ENCODE measurements around the gene TMEM213. TPM values are rescaled to one million over a fixed set of nuclear protein-coding genes. Genes with fewer than 3 reads are reported as not detected.

TMEM213 gene
- total and polyA plus RNA-seq, 2 of the 13 experiments (the other 11 are each of a cell fraction or from before 2014, with no cell fraction given), result not detected

GRCh38 chr7:138881579-138882188 lies 83.9 kb downstream of the TMEM213 start:
- BruUV-seq (replicated peaks), result no TSS peak
- no peak for DNase-seq (ENCODE audit: low spot score)

More at GRCh38 chr7:138881579-138882188, 83.9 kb downstream of the TMEM213 start:
- H3K79me2 ChIP-seq (ENCODE audit: insufficient read depth, low read length), result no peaks in the 10 kb centered on the region
- no peak for TF ChIP-seq ZNF138 (CRISPR knock-in tag; IDR thresholded peaks at IDR 0.05; ENCODE audit: low read depth)
- TF ChIP-seq ZIK1 (CRISPR knock-in tag; IDR thresholded peaks at IDR 0.05; ENCODE audit: borderline replicate concordance, low read depth), result no peak
- TF ChIP-seq BCLAF1 (IDR thresholded peaks at IDR 0.05), result no peak
- no peak for TF ChIP-seq ESRRA (CRISPR knock-in tag; IDR thresholded peaks at IDR 0.05; ENCODE audit: low read depth)
- TF ChIP-seq SMC3 (IDR thresholded peaks at IDR 0.05; ENCODE audit: low read length), result no peak
- no peak for TF ChIP-seq ZNF609 (CRISPR knock-in tag; IDR thresholded peaks at IDR 0.05; ENCODE audit: borderline replicate concordance)
- no peak for TF ChIP-seq CAMTA2 (CRISPR knock-in tag; IDR thresholded peaks at IDR 0.05; ENCODE audit: borderline replicate concordance)
- no peak for TF ChIP-seq SUZ12 (IDR thresholded peaks at IDR 0.05; ENCODE audit: low read depth, low read length)
- no peak for TF ChIP-seq KMT2A (CRISPR knock-in tag; IDR thresholded peaks at IDR 0.05)
- no peak for TF ChIP-seq IKZF1 (IDR thresholded peaks at IDR 0.05)
- TF ChIP-seq DNMT3B (CRISPR knock-in tag; conservative IDR thresholded peaks at IDR 0.05), result no peak
- H3K4me3 ChIP-seq (replicated peaks in 1 of 3; ENCODE audit: insufficient read depth in 1 of 3, low read depth in 2 of 3, low read length in 3 of 3), result no peak overlapping the region
- no peaks in the 10 kb centered on the region for H3K9me3 ChIP-seq (ENCODE audit: low read length)
- ATAC-seq (no peak), FAIRE-seq (no peak)
- peaks cover 0 to 4% of the 10 kb centered on the region in 2 experiments; a peak in 1 of 5 replicates for H3K36me3 ChIP-seq (replicated peaks in 1 of 2; ENCODE audit: control insufficient read depth in 1 of 2, insufficient read depth in 2 of 2, low read length in 2 of 2)
- H4K20me1 ChIP-seq (ENCODE audit: insufficient read depth, low read length), result no peaks in the 10 kb centered on the region
- no peak overlapping the region for H3K4me2 ChIP-seq (ENCODE audit: low read depth, low read length)
- no peaks in the 10 kb centered on the region for H3K27me3 ChIP-seq (ENCODE audit: control insufficient read depth in 1 of 2, insufficient read depth in 2 of 2, low read length in 2 of 2)
- CTCF ChIA-PET (ENCODE audit: low intra/inter-chr PET ratio, low total read pairs), result no interaction called here
- H2AFZ ChIP-seq (ENCODE audit: low read length), result no peak overlapping the region
- H3K4me1 ChIP-seq (ENCODE audit: insufficient read depth, low read length), result peaks cover 15% of the 10 kb centered on the region; the same call in 1 of the 2 replicates
- WGBS (ENCODE audit: low lambda C conversion rate), result 74% methylated on average over 6 of the region's 6 CpGs
- POLR2A ChIA-PET, result no interaction called here
- H3K9ac ChIP-seq (ENCODE audit: insufficient read depth, low read depth, low read length), result no peak overlapping the region
- in situ Hi-C loops (cut with HindIII; ENCODE audit: extremely low pct_ligation_motif_present, low pct_unique_long_range_greater_than_20kb) (no loop called here), intact Hi-C loops (cut with micrococcal nuclease; ENCODE audit: unreplicated experiment) (no loop called here)
- no peak overlapping the region for H3K27ac ChIP-seq (ENCODE audit: extremely low read length, insufficient read depth, low read length)

Data from HepG2 (cell line).